NCI-H128 (cell line): ENCODE results near the gene SLAMF8.

Experiments used
- DNase-seq: peaks from one replicate; lab custom pipeline; 2025; ENCODE audit not compliant: unreplicated experiment; lab: John Stamatoyannopoulos, UW

SLAMF8 gene

DNA sequence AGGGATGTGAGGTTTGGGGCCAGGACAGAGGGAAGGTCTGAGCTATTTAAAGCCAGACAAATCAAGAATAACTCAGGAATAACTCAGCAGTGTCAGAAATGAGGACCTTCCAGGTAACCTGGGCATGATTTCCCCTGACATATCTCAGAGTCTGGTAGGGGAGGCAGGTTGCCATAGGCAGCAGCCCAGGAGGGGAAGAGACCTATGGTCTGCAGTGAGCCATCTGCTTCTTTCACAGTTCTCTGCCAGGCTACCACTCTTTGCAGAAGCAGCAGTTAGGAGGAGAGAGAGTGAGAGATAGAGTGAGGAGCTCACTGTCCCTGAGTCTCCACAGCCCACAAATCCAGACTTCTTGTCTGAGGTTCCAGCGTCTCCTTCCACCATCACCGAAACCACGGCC is 42.1 kb downstream of the SLAMF8 start:
- no peak for DNase-seq

DNA sequence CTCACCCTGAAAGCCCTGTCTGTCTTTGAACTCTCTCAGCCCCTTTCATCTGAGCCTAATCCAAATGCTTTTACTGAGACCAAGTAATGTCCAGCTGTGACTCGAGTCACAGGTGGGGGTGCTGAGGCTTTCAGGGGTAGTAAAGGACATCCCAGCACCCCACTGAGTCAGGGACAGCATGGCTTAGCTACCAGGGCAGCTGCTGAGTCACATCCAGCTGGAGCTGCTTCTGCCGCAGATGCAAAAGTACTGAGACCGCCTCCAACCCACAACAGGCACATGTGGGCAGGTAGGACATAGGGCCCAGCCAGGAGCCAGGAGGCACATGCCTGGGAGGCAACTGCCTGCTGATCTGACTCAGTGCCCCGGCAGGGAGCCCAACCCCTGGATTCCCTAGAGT is 42.5 kb downstream of the SLAMF8 start:
- no peak for DNase-seq

DNA sequence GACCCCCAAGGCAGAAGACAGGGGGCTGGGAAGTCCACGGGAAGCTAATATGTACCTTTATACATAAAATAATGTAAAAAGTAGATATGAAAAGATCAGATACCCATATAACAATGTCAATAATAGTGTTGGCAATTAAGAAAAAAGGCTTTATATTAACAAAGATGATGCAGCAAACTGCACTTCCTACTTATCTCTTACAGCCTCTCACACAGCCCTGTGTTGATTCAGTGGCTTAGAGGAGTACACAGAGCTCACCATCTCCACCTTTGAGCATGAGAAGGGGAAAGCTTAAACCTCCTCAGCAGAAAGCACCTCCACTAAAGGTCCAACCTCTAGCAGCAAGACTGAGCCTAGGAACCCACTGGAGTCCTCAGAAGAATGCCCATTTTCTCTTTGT is 42.9 kb downstream of the SLAMF8 start:
- DNase-seq: no peak

DNA sequence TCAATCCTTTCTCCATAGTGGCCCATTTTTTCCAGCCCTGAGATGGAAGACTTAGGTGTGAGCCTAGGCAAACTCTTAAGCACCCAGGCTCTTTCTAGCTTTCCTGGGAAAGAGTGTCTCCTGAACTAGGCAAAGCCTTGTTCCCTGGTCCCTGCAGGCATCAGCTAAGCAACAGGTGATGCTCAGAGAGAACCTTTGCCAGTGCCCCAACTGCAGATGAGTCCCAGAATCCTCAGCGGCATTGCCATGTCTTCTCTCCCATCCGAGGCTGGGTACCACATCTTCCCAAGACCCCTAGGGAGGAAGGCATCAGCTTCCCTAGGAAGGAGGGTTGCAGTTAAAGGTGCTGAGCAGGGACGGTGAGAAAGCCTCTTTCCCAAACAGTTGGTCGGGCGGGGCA is 44.0 kb downstream of the SLAMF8 start:
- no peak for DNase-seq

DNA sequence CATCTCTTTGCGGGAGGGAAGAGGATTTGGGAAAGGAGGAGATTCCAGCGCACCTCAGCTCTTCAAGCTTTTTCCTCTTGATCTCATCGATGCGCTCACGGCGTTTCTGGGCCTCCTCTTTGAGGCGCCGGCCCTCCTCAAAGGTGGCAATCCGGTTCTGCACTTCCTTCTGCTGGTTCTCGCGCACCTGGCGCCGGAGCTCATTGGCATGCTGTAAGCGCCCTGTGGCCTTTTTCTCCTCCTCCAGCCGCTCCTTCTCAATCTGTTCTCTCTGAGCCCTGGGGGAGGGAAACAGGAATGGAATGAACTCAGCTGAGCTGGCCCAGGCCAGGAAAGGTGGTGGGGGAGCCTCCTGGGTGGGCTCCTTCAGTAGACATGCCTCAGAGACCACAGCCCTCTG is 46.2 kb downstream of the SLAMF8 start:
- no peak for DNase-seq

DNA sequence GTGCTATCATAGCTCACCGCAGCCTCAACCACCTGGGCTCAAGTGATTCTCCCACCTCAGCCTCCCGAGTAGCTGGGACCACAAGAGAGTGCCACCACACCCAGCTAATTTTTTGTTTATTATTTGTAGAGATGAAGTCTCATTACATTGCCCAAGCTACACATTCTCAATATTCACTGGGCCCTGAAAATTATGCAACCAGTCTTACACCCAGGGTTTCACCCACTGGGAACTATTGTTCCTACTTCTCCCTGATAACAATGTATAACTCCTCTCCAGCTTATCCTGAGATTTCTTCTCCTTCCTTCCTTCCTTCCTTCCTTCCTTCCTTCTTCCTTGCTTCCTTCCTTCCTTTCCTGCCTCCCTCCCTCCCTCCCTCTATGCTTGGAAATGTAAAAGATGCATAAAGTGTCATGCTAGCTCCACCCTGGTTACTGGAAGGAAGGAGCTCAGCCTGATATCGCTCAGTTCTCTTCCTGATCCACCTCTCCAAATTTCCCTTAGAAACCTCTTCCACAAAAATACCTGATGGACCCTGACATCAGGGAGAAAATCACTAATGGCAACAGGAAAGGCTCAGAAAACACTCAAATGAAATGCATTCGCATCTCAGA is 47.0 kb downstream of the SLAMF8 start:
- no peak for DNase-seq

DNA sequence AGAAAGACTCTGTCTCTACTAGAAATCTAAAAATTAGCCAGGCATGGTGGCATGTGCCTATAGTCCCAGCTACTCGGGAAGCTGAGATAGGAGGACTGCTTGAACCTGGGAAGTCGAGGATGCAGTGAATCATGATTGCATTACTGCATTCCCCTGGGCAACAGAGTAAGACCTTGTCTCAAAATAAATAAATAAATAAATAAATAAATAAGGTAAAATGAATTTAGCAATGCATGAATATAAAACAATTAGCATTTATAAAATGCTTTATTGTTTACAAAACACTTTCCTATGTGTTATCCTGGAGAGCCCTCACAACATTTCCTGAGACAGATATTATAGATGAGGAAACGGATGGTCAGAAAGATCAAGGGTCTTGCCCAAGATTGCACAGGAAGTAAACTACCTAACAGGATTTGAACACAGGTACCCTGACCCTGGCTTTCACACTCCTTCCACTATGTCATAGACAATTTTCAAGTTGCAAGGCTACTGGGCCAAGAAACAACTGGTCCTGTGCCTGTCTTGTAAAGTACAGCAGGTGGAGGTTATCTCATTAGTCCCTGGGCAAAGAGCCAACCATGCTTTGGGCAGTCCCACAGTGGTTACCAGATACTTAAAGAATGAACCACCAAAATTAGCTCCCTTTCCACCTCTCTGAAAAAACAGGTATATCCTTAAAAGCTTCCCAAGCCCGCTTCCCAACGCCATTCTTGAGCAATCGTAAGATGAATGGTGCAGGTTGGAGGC is 51.2 kb downstream of the SLAMF8 start:
- no peak for DNase-seq

DNA sequence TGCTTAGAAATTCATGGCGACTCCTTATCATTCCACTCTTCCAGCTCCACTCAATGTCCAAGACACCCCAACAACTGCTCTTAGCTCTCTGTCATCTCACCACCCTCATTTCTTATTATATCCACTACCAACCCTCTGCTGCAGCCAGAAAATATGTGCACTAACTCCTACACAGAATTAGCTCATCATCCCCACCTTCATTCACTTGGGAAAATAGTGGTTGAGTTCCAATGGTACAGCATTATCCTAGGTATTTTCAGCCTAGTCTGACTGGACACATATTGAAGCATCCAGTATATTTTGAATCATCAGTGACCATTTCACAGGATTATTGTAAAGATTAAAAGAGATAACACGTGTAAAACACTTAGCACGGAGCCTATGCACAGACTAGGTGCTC is 52.5 kb downstream of the SLAMF8 start:
- no peak for DNase-seq

DNA sequence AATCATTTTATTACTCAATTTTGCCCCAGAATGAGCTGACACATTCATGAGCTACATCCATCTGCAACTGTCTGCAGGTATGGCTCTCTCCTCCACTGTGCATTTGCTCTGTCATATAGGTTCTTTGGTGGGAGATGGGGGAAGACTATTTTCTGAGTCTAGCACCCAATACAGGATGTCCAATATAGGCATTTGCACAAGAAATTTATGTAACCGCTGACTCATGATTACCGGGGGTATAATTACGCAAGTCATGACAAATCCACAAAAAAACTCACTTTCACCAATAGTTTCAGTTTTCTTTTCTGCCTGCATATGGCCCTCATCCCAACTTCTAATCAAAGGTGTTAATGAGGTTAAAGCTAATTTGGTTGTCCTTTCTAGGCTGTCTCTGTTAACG is 53.3 kb downstream of the SLAMF8 start:
- no peak for DNase-seq

DNA sequence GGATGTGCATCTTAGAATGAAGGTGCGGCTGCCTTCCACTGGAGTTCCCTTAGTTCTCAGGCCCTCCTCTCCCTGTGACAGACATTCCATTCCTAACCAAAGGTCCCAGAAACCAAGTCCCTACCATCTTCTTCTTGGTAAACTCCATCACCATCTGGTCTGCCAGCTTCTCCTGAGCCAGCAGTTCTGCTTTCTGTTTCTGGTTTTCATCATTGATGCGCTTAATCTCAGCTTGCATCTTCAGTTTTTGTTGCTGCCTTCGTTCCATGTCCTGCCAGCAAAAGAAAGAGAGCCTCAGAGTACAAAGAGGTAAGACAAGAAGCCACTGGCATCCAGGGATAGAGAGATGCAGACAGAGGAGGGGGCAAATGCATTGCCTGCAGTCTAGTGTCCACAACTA is 53.8 kb downstream of the SLAMF8 start:
- DNase-seq: no peak

DNA sequence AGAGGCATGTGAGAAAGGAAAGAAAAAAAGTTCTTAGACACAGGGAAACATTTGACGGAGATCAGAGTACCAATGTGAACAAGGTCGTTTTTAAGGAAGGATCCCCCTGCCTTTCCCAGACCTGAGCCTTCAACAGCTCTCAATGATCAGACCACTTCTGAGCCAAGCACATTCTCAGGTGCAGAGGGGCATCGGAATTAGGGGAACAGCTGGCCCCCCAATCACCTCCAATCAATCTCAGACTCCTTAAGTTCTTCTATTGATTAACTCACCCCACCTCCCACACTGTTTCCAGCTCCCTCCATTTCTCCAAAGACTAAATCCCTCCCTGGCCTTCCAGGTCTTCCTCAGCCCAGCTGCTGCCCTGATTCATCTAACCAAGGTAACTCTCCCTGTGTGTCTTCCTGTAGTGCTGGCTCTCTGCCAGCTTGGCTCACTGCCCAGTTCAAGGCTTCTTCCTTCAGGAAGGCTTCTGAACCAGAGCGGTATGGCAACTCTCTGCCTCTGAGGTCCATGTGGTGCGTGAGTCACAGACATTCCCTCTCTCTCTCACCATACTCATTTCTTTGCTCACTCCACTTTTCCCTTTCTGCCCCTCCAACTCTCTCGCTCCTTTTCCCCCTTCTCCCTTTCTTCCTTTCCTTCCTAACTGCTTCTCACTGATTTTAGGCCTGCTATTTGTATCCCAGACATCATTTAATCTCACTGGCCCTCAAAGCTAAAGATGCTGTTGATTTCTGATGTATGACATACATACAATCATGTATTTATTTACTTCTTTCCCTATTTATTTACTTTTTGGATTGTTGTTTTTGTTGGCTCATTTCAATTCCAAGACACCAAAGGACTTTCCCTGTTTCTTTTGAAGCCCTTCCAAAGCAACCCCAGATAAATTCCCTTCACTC is 55.2 kb downstream of the SLAMF8 start:
- DNase-seq: peak; percentile 65

DNA sequence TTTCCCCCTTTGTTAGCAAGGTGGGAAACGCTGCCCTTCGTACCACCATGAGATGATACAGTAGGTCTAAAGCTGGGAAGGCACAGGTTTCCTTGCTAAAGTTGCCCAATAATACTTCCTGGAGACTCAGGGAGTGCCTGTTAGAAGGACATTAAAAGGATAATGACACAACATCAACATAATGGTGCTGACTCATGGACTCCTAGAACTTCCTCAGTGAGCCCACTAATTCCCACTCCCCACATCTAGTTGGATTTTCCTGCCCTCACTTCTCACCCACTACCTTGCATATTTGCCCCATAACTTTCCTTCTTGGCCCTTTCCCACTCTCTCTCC is 55.8 kb downstream of the SLAMF8 start:
- DNase-seq: no peak

DNA sequence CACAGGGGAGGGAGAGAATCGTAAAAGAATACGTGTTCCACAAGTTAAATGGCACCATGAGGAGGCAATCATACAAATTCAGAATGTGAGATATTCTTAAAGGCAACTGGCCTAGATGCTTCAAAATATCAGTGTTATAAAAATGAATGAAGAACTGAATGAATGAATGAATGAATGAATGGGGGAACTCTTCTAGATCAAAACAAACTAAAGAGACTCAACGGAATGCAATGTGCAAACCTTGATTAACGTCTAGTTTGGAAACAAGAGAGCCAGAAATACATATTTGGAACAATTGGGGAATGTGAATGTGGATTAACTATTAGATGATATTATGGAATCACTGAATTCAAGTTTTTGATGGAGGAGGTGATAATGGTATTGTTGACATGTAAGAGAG is 56.5 kb downstream of the SLAMF8 start:
- no peak for DNase-seq

DNA sequence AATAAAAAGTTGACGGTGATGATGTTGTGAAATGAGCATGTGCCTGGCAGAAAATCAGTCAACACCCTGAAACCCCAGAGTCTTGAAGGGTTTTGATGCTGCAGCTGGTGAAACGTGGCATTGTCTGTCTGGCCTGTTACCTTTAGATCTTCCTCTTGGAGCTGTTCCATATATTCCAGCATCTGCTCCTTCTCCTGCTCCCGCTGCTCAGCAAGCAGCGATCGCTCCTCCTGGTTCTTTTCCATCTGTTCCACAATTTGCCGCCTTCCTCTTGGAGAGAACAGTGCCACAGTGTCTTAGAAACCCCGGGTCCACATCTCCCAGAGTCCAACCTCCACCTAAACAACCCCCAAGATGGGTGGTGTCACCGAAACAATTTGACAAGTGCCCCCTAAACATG is 57.6 kb downstream of the SLAMF8 start:
- DNase-seq: no peak
